GM12873 (cell line): ENCODE data around the gene TXNRD2.

Experiments used
- CTCF ChIP-seq: IDR thresholded peaks from 2 replicates; pipeline ENCODE4 v1.5.1; 2012; ENCODE audit warnings: low read depth, mild to moderate bottlenecking, moderate library complexity, low read length, control low read depth; ENCODE audit not compliant: insufficient read depth; ENCODE audit errors: missing control alignments

The TXNRD2 gene

GRCh38 chr22:19871023-19871844 lies 70.4 kb downstream of the TXNRD2 start:
- no peak for TF ChIP-seq CTCF

DNA sequence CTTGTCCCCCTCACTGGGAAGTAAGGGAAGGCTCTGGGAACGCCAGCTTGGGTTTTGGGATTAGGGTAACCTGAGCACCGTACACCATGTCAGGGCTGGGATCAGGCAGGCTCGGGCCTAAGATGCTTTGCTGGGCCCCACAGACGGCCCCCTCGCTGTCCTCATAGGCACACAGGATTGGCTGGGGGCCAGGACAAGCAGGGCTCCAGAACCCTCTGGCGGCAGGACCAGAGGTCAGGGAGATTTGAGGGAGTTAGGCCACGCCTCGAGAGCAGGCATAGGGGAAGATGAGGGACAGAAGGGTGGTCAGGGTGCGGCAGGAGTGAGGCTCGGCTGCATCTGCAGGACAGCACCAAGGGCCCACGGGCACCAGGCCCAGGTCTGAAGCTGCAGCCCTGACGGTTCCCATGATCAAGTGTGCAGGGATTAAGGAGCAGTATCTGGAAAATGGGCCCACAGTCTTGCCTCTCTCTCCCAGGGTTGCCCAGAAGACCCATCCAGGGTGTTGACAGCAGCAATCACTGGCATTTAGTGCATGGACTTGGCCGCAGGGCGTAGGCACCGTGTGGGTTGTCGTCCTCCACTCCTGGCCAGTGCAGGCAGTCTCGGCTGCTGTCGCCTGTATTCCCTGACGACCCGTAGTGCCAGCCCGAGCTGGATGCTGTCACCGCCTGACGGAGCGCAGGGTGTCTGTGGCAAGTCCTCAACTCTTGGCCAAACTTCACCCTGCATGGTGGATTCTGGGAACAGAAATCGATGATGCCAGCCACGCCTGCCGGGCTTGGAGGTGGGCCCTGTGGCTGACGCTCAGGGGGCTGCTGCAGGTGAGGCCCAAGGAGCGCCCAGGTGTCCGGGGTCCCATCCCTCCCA lies 71.2 kb downstream of the TXNRD2 start:
- TF ChIP-seq CTCF = no peak

GRCh38 chr22:19869497-19870152 lies 72.0 kb downstream of the TXNRD2 start:
- no peak for TF ChIP-seq CTCF

- no peak for TF ChIP-seq CTCF
Observed at GRCh38 chr22:19868773-19869471, 72.7 kb downstream of the TXNRD2 start.

DNA sequence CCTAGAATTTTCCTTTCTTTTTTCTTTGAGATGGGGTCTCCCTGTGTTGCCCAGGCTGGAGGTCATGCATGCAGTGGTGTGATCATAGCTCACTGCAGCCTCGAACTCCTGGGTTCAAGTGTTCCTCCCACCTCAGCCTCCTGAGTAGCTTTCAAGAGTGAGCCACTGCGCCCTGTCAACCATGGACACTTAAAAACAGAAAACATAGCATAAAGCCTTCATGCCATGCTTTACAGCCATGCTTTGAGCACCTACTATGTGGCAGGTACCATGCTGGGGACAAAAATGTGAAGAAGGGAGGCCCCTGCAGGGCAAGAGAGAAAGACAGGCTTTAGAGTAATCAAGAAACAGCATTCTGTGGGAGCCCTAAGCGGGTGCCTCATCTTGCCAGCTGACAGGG lies 73.3 kb downstream of the TXNRD2 start:
- no peak for TF ChIP-seq CTCF

DNA sequence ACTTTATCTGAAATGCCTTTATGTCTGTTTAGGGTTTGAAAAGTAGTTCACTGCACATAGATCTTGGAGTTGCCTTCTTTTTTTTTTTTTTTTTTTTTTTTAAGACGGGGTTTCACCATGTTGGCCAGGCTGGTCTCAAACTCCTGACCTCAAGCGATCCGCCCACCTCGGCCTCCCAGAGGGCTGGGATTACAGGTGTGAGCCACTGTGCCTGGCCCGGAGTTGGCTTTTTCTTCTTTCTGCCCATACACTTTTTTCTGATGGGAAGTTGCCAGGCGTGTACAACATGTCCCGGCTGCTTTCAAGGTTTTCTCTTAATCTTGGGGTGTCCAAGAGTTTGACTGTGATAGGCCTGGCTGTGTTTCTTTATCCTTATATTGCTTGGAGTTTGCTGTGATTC lies 74.0 kb downstream of the TXNRD2 start:
- no peak for TF ChIP-seq CTCF

DNA sequence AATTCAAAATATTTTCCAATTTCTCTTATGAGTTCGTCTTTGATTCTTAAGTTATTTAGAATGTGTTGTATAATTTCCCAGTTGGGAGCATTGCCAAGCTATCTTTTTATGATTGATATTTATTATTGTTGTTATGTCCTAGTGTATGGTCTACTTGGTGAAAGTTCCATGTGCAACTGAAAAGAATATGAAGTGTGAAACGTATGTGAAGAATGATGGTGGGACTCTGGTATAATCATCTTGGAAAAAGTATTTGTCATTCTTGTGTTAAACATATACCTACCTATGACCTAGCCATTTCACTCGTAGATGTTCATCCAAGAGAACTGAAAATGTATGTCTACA lies 75.0 kb downstream of the TXNRD2 start:
- TF ChIP-seq CTCF = no peak
